Stimulated activated naive CD8-positive, alpha-beta T cell treated with anti-CD3 and anti-CD28 coated beads, Interleukin-15, amount 100 ng/mL, for 72 hours (primary cell): Measurements from ENCODE around the gene HOXB7.

ENCODE experiments used
- ATAC-seq: fragments of 150-1000 bp; cut with Tn5 transposase; 2 replicates; pipeline ENCODE4 v1.10.0; 2021; ENCODE audit warnings: mild to moderate bottlenecking, moderate library complexity
- DNase-seq, 2 donors: peaks; one replicate each; pipeline ENCODE4 v3.0.0; 2021 to 2022
- H3K27ac Mint-ChIP-seq, 2 donors: one replicate each; pipeline ENCODE4 v1.8.0; 2022; ENCODE audit warnings: mild to moderate bottlenecking in 2 of 2, mixed read lengths in 2 of 2, moderate library complexity in 2 of 2
- H3K27me3 Mint-ChIP-seq: one replicate; pipeline ENCODE4 v1.8.0; 2022; ENCODE audit warnings: mixed read lengths
- H3K4me1 Mint-ChIP-seq: one replicate; pipeline ENCODE4 v1.8.0; 2022; ENCODE audit warnings: mild to moderate bottlenecking, mixed read lengths
- H3K4me3 Mint-ChIP-seq, 2 donors: one replicate each; pipeline ENCODE4 v1.8.0; 2022; ENCODE audit warnings: mild to moderate bottlenecking in 2 of 2, mixed read lengths in 2 of 2, moderate library complexity in 1 of 2
- H3K9me3 Mint-ChIP-seq, 2 donors: one replicate each; pipeline ENCODE4 v1.8.0; 2022; ENCODE audit warnings: mixed read lengths in 2 of 2

Gene HOXB7

GRCh38 chr17:48640858-48641180 lies 30.0 kb upstream of the HOXB7 start:
- H3K9me3 Mint-ChIP-seq = no peaks in the 10 kb centered on the region
- no peak overlapping the region for H3K27ac Mint-ChIP-seq
- ATAC-seq = no peak
- H3K27me3 Mint-ChIP-seq = peaks cover 100% of the 10 kb centered on the region
- H3K4me3 Mint-ChIP-seq = no peak overlapping the region
- H3K4me1 Mint-ChIP-seq = peaks cover 33% of the 10 kb centered on the region
- DNase-seq = no peak

DNA sequence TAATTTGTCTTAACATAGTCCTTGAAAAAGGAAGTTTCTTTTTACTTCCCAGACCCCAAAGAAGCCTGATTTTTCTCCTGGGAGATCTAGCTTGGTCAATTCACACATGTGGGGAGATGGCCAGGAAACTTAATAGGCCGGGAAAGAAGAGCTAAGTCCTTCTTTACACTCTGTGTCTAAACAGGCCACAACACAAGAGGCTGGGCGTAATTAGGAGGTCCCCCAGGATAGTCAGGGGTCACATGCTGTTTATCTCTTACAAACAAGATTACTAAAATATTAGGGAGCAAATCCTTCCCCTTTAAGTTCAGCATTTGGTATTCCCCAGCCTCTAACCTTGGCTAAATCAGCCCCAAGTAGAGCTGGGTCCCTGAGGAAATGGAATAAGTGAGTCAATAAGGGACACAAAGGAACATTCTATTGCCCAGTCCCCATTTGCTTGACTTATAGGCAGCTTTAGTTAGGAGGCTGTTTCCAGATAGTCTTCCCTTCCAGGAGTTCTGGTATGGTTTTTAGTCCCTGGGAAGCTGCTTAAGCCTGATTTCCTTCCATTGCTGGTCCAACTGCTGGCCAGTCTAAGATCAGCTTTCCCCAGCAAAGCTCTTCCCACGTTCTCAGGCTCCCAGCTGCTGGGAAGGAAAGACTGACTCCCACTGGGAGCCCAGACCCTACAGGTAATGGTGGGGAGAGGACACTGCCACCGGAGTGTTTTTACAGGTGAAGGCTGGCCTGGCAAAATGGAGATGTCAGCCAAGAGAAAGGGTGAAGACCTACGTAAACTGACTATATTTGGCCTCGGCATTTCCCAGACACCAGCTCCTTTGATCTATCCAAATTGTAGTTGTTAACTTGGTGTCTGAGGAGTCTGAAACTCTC lies 29.4 kb upstream of the HOXB7 start:
- Mint-ChIP-seq H3K27me3 (peaks cover 100% of the 10 kb centered on the region), H3K4me1 (peaks cover 31% of the 10 kb centered on the region), H3K27ac (no peak overlapping the region), H3K9me3 (no peaks in the 10 kb centered on the region), H3K4me3 (no peak overlapping the region)
- no peak for DNase-seq
- ATAC-seq = no peak

- no peak for DNase-seq
- Mint-ChIP-seq H3K27ac (no peak overlapping the region), H3K9me3 (no peaks in the 10 kb centered on the region), H3K4me3 (no peak overlapping the region), H3K27me3 (peaks cover 100% of the 10 kb centered on the region), H3K4me1 (peaks cover 40% of the 10 kb centered on the region)
- no peak for ATAC-seq
Observed at GRCh38 chr17:48639136-48639535, 28.3 kb upstream of the HOXB7 start.

GRCh38 chr17:48637323-48638260 lies 26.8 kb upstream of the HOXB7 start:
- Mint-ChIP-seq H3K27ac (no peak overlapping the region), H3K4me1 (peaks cover 45% of the 10 kb centered on the region), H3K9me3 (no peaks in the 10 kb centered on the region), H3K4me3 (no peak overlapping the region), H3K27me3 (peaks cover 100% of the 10 kb centered on the region)
- DNase-seq (peak in 1 of 2 donors; percentile 1), ATAC-seq (no peak)

- no peak overlapping the region for H3K27ac Mint-ChIP-seq
Observed at GRCh38 chr17:48636177-48637018, 25.6 kb upstream of the HOXB7 start.

GRCh38 chr17:48634493-48635208 lies 23.8 kb upstream of the HOXB7 start:
- no peak for ATAC-seq
- no peak for DNase-seq
- H3K27ac Mint-ChIP-seq = no peak overlapping the region
- peak overlapping the region; percentile 70 to 76 for H3K4me3 Mint-ChIP-seq
- no peaks in the 10 kb centered on the region for H3K9me3 Mint-ChIP-seq
- H3K4me1 Mint-ChIP-seq = peaks cover 33% of the 10 kb centered on the region
- H3K27me3 Mint-ChIP-seq = peaks cover 100% of the 10 kb centered on the region

More at GRCh38 chr17:48636177-48637018, 25.6 kb upstream of the HOXB7 start:
- peak overlapping the region in 1 of 2 donors; percentile 62 for H3K4me3 Mint-ChIP-seq
- DNase-seq = peak; percentile 79 to 82
- ATAC-seq = peak; percentile 89
- no peaks in the 10 kb centered on the region for H3K9me3 Mint-ChIP-seq
- peaks cover 100% of the 10 kb centered on the region for H3K27me3 Mint-ChIP-seq
- H3K4me1 Mint-ChIP-seq = peaks cover 37% of the 10 kb centered on the region

- no peak overlapping the region for H3K27ac Mint-ChIP-seq
- DNase-seq = no peak
- H3K4me1 Mint-ChIP-seq = peaks cover 34% of the 10 kb centered on the region
- peak overlapping the region; percentile 17 to 76 for H3K4me3 Mint-ChIP-seq
- H3K9me3 Mint-ChIP-seq = no peaks in the 10 kb centered on the region
- H3K27me3 Mint-ChIP-seq = peaks cover 100% of the 10 kb centered on the region
- no peak for ATAC-seq
Observed at GRCh38 chr17:48633266-48633677, 22.5 kb upstream of the HOXB7 start.

GRCh38 chr17:48632579-48633265 lies 21.9 kb upstream of the HOXB7 start:
- ATAC-seq (no peak), DNase-seq (no peak)
- Mint-ChIP-seq H3K9me3 (no peaks in the 10 kb centered on the region), H3K27me3 (peaks cover 100% of the 10 kb centered on the region), H3K4me3 (peak overlapping the region; percentile 3 to 17), H3K27ac (no peak overlapping the region), H3K4me1 (peaks cover 38% of the 10 kb centered on the region)

DNA sequence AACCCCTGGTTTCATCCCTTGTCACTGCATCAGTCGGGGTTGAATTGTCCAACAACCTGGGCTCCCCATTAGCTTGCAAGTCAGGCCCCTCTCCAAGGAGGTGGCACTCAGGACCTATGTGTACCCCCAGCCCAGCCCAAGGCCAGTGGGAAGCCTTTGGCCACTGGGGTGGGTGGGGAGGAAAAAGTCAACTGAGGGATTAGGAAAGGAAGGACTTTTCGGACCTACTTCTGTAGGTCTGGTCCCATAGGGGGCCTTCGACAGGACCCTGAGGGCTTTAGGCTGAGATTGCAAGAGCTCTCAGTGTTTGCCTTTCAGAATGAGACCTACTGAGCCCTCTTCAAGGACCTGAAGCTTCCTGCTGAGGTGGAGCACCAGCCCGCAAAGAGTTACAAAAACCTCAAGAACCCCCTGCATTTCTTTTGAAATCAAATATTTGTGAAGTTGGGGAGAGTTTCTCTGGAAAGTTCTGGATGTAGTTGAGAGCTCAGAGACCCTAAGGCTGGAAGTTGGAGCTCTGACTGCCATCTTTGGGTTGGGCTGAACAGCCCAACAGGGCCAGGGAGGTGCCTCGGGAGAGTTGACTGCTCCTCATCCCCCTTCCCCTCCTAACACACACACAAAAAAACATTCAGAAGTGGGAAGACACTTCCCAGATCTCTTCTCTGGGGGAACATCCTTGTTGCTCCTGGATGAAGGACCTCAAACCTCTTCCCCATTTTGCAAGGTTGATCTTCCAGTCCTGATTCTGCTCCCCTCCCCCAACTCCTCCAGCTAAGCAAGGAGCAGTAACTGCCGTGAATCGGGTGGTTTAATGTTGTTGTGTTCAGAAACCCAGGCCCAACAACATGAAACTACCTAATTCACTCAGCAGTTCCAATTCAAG lies 21.1 kb upstream of the HOXB7 start:
- H3K4me1 Mint-ChIP-seq = peaks cover 39% of the 10 kb centered on the region
- H3K27ac Mint-ChIP-seq = no peak overlapping the region
- DNase-seq (no peak), ATAC-seq (no peak)
- peaks cover 100% of the 10 kb centered on the region for H3K27me3 Mint-ChIP-seq
- H3K9me3 Mint-ChIP-seq = no peaks in the 10 kb centered on the region
- H3K4me3 Mint-ChIP-seq = no peak overlapping the region

DNA sequence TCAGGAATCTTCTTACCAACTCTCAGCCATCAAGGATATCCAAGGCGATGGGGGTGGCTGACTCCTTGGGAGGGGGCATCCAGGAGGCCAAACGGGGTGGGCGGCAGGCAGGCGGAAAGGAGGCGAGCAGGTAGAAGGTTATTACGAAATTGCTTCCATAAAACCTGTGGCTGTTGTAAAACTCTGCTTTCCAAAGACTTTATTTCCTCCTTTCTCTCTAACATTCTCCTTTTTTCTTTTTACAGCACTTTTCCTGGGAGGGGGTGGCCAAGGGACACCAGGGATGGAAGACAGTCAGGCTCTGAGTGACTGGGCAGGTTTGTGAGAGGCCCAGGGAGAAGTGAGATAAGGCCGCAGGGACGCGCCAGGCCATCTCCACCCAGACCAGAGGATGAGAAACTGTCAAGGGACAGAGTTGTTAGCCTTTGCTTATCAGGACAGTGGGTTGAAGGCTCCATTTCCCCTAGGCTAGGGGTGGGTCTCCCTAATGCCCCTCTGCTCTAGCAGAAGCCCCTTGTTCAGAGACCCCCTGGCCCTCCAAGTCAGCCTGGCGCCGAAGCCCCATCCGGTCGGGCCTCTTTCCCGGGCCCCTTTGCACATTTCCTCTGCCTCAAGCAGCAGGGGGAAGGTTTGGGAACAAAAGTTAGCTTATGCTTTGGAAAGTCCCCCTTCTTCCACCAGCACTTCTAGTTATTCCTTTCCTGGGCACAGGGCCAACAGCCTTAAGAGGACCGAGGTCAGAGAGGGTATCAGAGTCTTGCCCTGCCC lies 20.3 kb upstream of the HOXB7 start:
- no peak overlapping the region for H3K4me3 Mint-ChIP-seq
- H3K27ac Mint-ChIP-seq = no peak overlapping the region
- peaks cover 38% of the 10 kb centered on the region for H3K4me1 Mint-ChIP-seq
- H3K27me3 Mint-ChIP-seq = peaks cover 99% of the 10 kb centered on the region
- no peaks in the 10 kb centered on the region for H3K9me3 Mint-ChIP-seq
- DNase-seq (no peak), ATAC-seq (no peak)

- H3K4me1 Mint-ChIP-seq = peaks cover 42% of the 10 kb centered on the region
- no peak for DNase-seq
- H3K27me3 Mint-ChIP-seq = peaks cover 98% of the 10 kb centered on the region
- H3K4me3 Mint-ChIP-seq = no peak overlapping the region
- no peaks in the 10 kb centered on the region for H3K9me3 Mint-ChIP-seq
- ATAC-seq = no peak
- no peak overlapping the region for H3K27ac Mint-ChIP-seq
Observed at GRCh38 chr17:48630009-48630924, 19.4 kb upstream of the HOXB7 start.

GRCh38 chr17:48629411-48629759 lies 18.6 kb upstream of the HOXB7 start:
- DNase-seq = no peak
- H3K4me3 Mint-ChIP-seq = no peak overlapping the region
- no peak overlapping the region for H3K27ac Mint-ChIP-seq
- no peak for ATAC-seq
- peaks cover 36% of the 10 kb centered on the region for H3K4me1 Mint-ChIP-seq
- no peaks in the 10 kb centered on the region for H3K9me3 Mint-ChIP-seq
- H3K27me3 Mint-ChIP-seq = peaks cover 94% of the 10 kb centered on the region
